ENCODE data around the gene ALS2CL.

GRCh38 chr3:46666453-46666845 lies 27.0 kb downstream of the ALS2CL start:
- TF ChIP-seq, protein P1, sequence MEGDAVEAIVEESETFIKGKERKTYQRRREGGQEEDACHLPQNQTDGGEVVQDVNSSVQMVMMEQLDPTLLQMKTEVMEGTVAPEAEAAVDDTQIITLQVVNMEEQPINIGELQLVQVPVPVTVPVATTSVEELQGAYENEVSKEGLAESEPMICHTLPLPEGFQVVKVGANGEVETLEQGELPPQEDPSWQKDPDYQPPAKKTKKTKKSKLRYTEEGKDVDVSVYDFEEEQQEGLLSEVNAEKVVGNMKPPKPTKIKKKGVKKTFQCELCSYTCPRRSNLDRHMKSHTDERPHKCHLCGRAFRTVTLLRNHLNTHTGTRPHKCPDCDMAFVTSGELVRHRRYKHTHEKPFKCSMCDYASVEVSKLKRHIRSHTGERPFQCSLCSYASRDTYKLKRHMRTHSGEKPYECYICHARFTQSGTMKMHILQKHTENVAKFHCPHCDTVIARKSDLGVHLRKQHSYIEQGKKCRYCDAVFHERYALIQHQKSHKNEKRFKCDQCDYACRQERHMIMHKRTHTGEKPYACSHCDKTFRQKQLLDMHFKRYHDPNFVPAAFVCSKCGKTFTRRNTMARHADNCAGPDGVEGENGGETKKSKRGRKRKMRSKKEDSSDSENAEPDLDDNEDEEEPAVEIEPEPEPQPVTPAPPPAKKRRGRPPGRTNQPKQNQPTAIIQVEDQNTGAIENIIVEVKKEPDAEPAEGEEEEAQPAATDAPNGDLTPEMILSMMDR (conservative IDR thresholded peaks at IDR 0.05; ENCODE audit: low read depth, low read length), result no peak
- no peak for TF ChIP-seq EZH2 (IDR thresholded peaks at IDR 0.05; ENCODE audit: borderline replicate concordance, low read depth, low read length, poor library complexity, severe bottlenecking)

Data from A673 (cell line).